Non-pigmented ciliary epithelial cell (primary cell): ENCODE results near the gene PPM1K.
"Not testable (repeated sequence)": the region's sequence is repeated elsewhere in the genome, so short reads cannot be mapped to it uniquely, and the experiment has no call there.

Experiments
- DNase-seq: peaks from one replicate; pipeline ENCODE4 v3.0.0-alpha.2; 2010; ENCODE audit warnings: low read depth

PPM1K gene

DNA sequence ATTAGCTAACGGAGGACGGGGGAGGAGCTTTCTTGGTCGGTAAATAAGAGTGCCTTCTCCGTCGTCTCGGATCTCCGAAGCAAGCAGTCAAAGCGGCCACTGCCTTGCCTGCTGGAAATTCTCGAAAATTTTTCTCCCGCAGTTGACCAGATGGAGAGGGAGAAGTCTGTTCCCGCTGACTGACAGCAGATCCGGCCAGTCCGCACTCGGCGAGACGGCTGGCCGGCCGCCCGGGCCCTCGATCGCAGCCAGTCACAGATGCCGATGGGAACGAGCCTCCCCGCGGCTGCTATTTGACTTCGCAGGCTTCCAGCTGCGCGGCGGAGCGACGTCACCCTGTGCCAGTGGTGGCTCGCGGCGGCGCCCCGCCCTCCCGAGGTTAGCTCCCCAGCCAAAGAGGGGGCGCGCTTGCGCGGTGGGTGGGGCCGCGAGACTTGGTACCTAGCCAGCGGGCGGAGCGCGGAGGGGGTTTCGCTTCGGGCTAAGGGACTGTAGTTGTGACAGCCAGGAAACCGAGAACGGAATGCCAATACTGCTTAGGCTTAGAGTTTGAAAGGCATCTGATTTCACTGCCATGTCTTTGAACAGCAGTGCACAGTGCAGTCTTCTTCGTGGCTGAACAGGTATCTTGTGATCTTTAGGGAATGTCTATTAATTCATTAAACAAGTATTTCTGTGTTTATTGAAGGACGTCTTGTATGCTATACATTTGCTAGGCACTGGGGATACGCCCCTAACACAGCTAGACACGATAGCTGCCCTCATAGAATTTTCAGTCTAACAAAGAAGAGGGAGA is at the start of gene PPM1K:
Gene PPM1K (minus strand): TSS at position 123 of the 796 bp plus-strand sequence. CDS start 5,978 bp downstream, outside the sequence.
- peak; percentile 93 for DNase-seq

- DNase-seq, result no peak
These were observed 49.5 kb upstream of the PPM1K start for GRCh38 chr4:88333741-88334405.

DNA sequence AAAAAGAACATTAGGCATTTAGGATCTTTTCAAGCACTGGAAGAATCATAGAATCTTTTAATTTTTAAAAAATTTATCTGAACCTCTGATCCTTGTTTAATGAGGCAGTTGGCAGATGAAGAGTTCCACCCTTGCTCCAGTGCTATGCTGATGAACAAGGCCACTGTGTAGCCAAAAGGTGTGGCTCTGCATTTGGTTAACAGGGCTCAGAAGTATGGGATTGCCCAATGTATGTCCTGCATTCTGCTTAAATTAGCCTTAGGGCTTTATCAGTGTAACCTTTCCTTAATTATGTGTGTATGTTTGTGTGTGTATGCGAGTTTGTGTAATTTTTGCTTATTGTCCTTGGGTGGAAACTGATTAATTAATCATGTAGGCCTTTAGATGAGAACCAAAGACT is 43.3 kb upstream of the PPM1K start:
- DNase-seq, result no peak

DNA sequence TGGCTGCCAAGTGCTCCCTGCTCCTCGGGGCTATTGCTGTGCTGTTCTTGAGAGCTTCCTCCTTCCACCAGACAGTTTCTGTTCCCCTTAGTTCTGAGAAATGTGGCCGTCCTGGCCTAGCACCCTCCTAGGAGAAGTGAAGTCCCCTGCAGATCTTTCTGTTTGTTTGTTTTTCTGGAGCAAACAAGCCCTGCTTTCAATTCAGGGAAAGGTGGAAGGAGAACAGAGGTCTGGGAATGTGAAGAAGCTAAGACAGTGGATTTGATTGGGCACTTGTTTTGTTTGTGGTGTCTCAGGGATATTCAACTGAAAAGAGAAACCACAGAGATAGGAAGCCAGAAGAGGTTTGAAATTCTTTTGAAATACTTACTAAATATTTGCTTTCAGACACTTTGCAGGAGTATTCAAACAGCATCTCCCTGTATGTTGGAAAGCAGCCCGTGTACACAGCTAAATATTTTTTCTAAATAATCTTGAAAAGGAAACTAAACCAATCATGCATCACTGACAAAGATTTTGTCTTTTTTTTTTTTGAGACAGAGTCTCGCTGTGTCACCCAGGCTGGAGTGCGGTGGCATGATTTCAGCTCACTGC is 36.5 kb upstream of the PPM1K start:
- no peak for DNase-seq

DNA sequence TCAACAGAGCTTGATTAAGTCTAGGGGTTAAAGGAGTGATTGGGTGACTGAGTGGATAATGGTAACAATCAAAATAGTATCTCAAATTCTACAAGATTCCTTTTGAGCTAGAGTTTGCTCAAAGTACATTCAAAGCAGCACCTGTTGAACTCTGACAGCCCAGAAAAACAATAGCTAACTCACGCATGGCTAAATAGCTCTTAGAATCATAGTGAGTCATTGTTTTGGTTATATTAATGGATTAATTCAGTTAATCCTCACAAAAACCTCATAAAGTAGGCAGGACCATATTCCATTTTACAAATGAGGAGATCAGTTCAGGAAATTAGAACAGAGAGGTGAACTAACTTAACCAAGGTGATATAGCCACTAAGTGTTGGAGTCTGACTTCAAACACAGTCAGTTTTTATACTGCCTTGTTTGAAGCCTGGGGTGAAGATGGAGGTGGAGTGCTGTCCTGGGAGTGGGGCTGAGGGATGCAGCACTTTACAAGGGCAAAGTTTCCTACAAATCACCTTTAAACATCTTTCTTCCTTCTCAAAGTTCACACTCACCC is 35.9 kb upstream of the PPM1K start:
- no peak for DNase-seq

- no peak for DNase-seq
These were observed 34.5 kb upstream of the PPM1K start for GRCh38 chr4:88318751-88319350.

DNA sequence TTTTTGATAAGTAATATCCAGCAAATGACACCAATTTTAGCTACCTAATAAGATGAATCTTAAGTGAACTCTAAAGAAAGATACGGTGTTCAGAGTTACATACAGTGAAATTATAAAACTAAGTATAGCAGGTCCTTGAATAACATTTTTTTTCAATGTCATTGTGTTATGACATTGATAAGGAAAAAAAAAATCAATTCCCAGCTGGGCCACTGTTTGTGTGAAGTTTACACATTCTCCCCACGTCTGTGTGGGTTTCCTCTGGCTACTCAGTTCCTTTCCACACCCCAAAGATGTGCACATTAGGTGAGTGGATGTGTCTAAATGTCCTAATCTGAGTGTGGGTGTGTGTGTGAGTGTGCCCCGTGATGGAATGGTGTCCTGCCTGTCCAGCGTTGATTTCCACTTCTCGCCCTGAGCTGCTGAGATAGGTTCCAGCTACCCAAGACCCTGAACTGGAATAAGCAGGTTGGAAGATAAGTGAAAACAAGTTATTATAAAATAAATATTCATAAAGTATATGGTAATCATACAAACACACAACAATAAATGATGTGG is 31.2 kb upstream of the PPM1K start:
- DNase-seq, result no peak

DNA sequence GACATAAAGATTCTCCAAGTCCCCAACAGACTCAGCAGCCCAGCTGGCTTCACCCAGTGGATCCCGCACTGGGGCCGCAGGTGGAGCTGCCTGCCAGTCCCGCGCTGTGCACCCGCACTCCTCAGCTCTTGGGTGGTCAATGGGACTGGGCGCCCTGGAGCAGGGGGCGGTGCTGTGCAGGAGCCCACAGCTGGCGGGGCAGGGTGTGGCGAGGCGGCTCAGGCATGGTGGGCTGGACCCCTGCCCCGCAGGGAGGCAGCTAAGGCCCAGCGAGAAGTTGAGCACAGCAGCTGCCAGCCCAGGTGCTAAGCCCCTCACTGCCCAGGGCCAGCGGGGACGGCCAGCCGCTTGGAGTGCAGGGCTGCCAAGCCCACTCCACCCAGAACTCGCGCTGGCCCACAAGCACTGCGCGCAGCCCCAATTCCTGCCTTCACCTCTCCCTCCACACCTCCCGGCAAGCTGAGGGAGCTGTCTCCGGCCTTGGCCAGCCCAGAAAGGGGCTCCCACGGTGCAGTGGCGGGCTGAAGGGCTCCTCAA is 28.8 kb upstream of the PPM1K start:
- not testable (repeated sequence) for DNase-seq

GRCh38 chr4:88308587-88308986 is 24.2 kb upstream of the PPM1K start:
- no peak for DNase-seq

GRCh38 chr4:88297725-88298454 is 13.5 kb upstream of the PPM1K start:
- no peak for DNase-seq

- no peak for DNase-seq
These were observed 12.8 kb upstream of the PPM1K start for GRCh38 chr4:88297212-88297516.

DNA sequence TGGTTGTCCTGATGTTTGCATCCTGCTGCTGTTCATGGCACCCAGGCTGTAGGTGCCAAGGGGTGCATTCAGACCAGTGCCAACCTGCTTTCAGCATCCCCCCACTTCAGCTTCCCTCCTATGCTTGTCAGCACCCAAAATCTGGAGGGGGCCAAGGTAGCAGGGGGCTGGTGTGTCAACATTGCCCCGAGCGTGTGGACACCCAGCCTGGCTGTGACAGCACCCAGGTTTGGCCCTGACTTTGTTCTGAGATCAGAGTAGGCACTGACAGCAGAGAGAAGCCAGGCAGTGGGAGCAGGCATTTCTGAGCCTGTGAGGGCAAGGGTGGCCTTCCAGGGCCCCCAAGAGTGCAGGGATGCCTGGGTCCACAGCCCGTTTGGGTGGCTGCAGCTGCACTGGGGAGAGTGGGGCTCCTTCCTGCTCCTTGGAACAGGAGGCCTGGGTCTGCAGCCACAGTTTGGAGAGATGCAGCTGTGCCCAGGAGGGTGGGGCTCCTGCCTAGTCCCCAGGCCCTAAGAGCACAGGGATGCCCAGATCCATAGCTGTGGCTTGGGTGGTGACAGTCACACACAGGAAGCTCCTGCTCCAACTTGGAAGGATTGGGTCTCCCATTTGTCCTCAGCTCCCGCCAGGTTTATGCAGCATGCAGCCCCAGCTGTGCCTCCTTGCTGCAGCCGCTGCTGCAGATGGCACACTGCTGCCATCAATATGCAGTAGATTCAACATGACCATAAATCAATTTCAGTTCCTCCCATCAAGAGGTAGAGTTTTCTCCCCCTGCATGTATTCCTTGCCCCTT is 12.3 kb upstream of the PPM1K start:
- DNase-seq, result no peak

DNA sequence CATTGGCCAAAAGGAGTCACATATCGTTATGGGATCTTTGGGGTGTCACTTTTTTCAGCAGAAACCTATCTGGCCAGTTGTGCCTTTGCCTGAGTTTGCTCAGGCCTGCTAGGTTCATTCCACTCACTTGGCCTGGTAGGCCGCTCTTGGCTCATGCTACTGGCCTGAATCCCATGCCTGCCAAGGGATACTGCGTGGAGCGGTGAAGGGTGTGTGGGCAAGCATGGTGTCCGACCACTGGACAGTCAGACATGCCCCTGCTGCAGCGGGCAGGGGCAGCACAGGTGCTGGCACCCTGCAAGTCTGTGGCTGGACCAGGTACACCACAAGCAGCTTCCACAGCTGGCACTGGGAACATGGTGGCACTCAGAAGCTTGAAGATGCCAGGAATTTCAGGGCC is 11.3 kb upstream of the PPM1K start:
- no peak for DNase-seq

GRCh38 chr4:88291003-88291402 is 6.6 kb upstream of the PPM1K start:
- no peak for DNase-seq

DNA sequence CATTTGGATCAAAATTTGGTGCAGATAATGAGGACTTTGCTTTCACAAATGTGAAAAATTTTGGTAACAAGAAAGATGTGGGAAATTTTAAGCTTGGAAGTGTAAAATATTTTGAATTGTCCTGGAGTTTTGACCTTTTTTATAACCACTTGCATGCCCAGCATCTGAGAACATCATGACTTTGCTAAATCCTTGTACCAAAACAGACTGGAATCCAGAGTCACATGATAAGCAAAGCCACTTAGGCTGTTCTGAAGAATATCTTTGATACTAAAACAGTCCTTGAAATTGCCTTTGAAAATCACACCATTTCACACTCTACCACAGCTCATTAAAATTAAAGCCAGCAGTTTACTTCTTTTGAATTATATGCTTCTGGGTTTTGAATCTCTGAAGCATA is 2.5 kb upstream of the PPM1K start:
- no peak for DNase-seq

- DNase-seq, result no peak
These were observed 883 bp upstream of the PPM1K start for GRCh38 chr4:88285235-88285653.

GRCh38 chr4:88283661-88284438 is 511 bp downstream of the PPM1K start:
- DNase-seq, result no peak

GRCh38 chr4:88280228-88280795 is 4.0 kb downstream of the PPM1K start:
- no peak for DNase-seq

DNA sequence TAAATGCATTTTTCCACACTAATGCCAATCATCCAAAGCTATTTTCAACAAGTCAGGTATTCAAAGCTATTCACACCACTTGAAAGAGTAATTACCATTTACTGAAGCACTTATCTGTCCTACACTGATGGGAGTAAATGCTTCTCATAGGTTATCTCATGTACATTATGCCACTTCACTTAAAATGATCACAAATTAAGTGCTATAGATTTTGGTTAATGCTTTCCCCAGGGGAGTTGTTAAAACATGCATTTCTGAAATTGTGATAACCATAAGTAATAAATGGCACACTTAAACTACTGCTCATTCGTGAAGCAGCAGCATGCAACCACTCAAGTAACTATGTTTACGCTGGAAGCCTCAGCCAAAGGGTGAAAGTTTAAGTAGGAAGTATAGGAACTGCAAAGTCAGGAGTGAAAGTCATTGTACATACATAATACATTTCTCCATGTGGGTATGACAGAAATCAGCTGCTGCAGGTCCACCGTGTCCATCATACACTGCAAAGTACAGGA is 6.6 kb downstream of the PPM1K start:
- no peak for DNase-seq
